HepG2 (cell line): Measurements from ENCODE around the gene RNF123. TPM values are rescaled to one million over a fixed set of nuclear protein-coding genes. Genes with fewer than 3 reads are reported as not detected.

ENCODE experiments used
- CEBPB ChIP-seq: IDR thresholded peaks from 2 replicates; pipeline ENCODE4 v1.6.1; 2011; ENCODE audit warnings: low read depth, low read length, improper control_type of control experiment, borderline replicate concordance
- CHCHD3 ChIP-seq: sonication (generic); formaldehyde crosslinking; IDR thresholded peaks from 2 replicates; pipeline ENCODE4 v1.8.0; 2022; ENCODE audit warnings: mild to moderate bottlenecking, missing genetic modification reagents, moderate library complexity
- FOXA1 ChIP-seq, 2 experiments: fragments of 450-650 bp in 1 of 2; sonication (generic) in 1 of 2; formaldehyde crosslinking in 1 of 2; IDR thresholded peaks; 2 replicates each; pipeline versions ENCODE4 v1.4.0 to v1.6.1; 2016 to 2020; ENCODE audit warnings: missing genetic modification reagents in 1 of 2
- FOXK1 ChIP-seq: sonication (generic); formaldehyde crosslinking; IDR thresholded peaks from 2 replicates; pipeline ENCODE4 v1.4.0; 2020; ENCODE audit warnings: low read depth, missing genetic modification reagents, borderline replicate concordance
- MIER2 ChIP-seq: IDR thresholded peaks from 2 replicates; pipeline ENCODE4 v1.6.1; 2016; ENCODE audit warnings: missing biosample characterization, missing genetic modification reagents
- POLR2G ChIP-seq: fragments of 200-400 bp; formaldehyde crosslinking; IDR thresholded peaks from 2 replicates; pipeline ENCODE4 v1.6.1; 2018; ENCODE audit warnings: mild to moderate bottlenecking, low read depth, low read length, moderate library complexity
- RAD51 ChIP-seq: fragments of 450-650 bp; IDR thresholded peaks from 2 replicates; pipeline ENCODE4 v1.6.1; 2016; ENCODE audit warnings: borderline replicate concordance
- SNAPC2 ChIP-seq: sonication (generic); formaldehyde crosslinking; IDR thresholded peaks from 2 replicates; pipeline ENCODE4 v1.8.1; 2022; ENCODE audit warnings: mild to moderate bottlenecking, missing genetic modification reagents
- STAT5B ChIP-seq: sonication (generic); formaldehyde crosslinking; IDR thresholded peaks from 2 replicates; pipeline ENCODE4 v1.4.0; 2020; ENCODE audit warnings: missing genetic modification reagents
- THAP9 ChIP-seq: sonication (generic); formaldehyde crosslinking; IDR thresholded peaks from 2 replicates; pipeline ENCODE4; 2020; ENCODE audit warnings: missing genetic modification reagents, mild to moderate bottlenecking, borderline replicate concordance
- THRA ChIP-seq: sonication (generic); formaldehyde crosslinking; IDR thresholded peaks from 2 replicates; pipeline ENCODE4 v1.4.0; 2020; ENCODE audit warnings: missing genetic modification reagents, borderline replicate concordance
- USF2 ChIP-seq, 2 experiments: sonication (generic) in 1 of 2; formaldehyde crosslinking in 1 of 2; IDR thresholded peaks; 2 replicates each; pipeline versions ENCODE4 v1.5.1 to v1.6.1; 2011 to 2020; ENCODE audit warnings: borderline replicate concordance in 1 of 2, low read depth in 1 of 2, low read length in 1 of 2, mild to moderate bottlenecking in 1 of 2, missing genetic modification reagents in 1 of 2, moderate library complexity in 1 of 2
- ZFP36 ChIP-seq: fragments of 150-350 bp; IDR thresholded peaks from 2 replicates; pipeline ENCODE4 v1.6.1; 2018; ENCODE audit warnings: borderline replicate concordance, low read length, low read depth; ENCODE audit not compliant: partially characterized antibody
- ZGPAT ChIP-seq: IDR thresholded peaks from 2 replicates; pipeline ENCODE4 v1.6.1; 2016; ENCODE audit warnings: mild to moderate bottlenecking
- ZMAT5 ChIP-seq: sonication (generic); formaldehyde crosslinking; IDR thresholded peaks from 2 replicates; pipeline ENCODE4 v1.5.0; 2020; ENCODE audit warnings: mild to moderate bottlenecking, low read depth, missing genetic modification reagents, borderline replicate concordance
- ZNF234 ChIP-seq: sonication (generic); formaldehyde crosslinking; conservative IDR thresholded peaks from 2 replicates; pipeline ENCODE4 v1.5.1; 2020; ENCODE audit warnings: mild to moderate bottlenecking, missing genetic modification reagents
- ZNF678 ChIP-seq: sonication (generic); formaldehyde crosslinking; IDR thresholded peaks from 2 replicates; pipeline ENCODE4 v1.4.0; 2020; ENCODE audit warnings: mild to moderate bottlenecking, missing genetic modification reagents
- ZSCAN22 ChIP-seq: sonication (generic); formaldehyde crosslinking; IDR thresholded peaks from 2 replicates; pipeline ENCODE4 v1.4.0; 2020; ENCODE audit warnings: mild to moderate bottlenecking, missing genetic modification reagents
- ZSCAN25 ChIP-seq: sonication (generic); formaldehyde crosslinking; IDR thresholded peaks from 2 replicates; pipeline ENCODE4 v1.8.0; 2022; ENCODE audit warnings: mild to moderate bottlenecking, missing genetic modification reagents
- polyA plus RNA-seq, 8 experiments: library from polyadenylated mRNA; depleted of rRNA in 3 of 8; stranded (reverse) in 7 of 8; unstranded in 1 of 8; fragments of >200 nt; fragmentation: Illumina TruSeq in 4 of 8; extraction: Trizol in 4 of 8; gene quantifications; 2 replicates each; pipeline versions ENCODE4 v1.2.1 to v1.2.3, GENCODE V29; 2011 to 2016; ENCODE audit warnings: low read depth in 4 of 8, missing spikeins in 1 of 8, mixed read lengths in 1 of 8; ENCODE audit not compliant: insufficient read depth in 1 of 8
- total RNA-seq, 5 experiments: library from RNA; depleted of rRNA; stranded (reverse); fragments of >200 nt; fragmentation: Illumina TruSeq; extraction: Trizol; gene quantifications; 2 replicates each; pipeline ENCODE4 v1.2.3, GENCODE V29; 2016; ENCODE audit warnings: low read depth in 1 of 5

Gene RNF123
- total and polyA plus RNA-seq, 2 of the 13 experiments (the other 11 are each of a cell fraction or from before 2014, with no cell fraction given): 29.9 to 82.2 TPM

GRCh38 chr3:49723628-49724551 is 34.5 kb downstream of the RNF123 start, which contains the start of gene GMPPB (continued):
- no peak for TF ChIP-seq USF2 (IDR thresholded peaks at IDR 0.05; ENCODE audit: low read depth, low read length)
- TF ChIP-seq USF2 (CRISPR knock-in tag; IDR thresholded peaks at IDR 0.05; ENCODE audit: borderline replicate concordance): no peak
- no peak for TF ChIP-seq SNAPC2 (CRISPR knock-in tag)
- peak; percentile 16; the same call in 1 of the 2 replicates for TF ChIP-seq THRA
- no peak for TF ChIP-seq ZSCAN25 (CRISPR knock-in tag)
- no peak for TF ChIP-seq FOXA1 (IDR thresholded peaks at IDR 0.05)
- no peak for TF ChIP-seq FOXA1 (CRISPR knock-in tag; IDR thresholded peaks at IDR 0.05)
- no peak for TF ChIP-seq ZSCAN22 (CRISPR knock-in tag)
- no peak for TF ChIP-seq RAD51
- TF ChIP-seq CEBPB: no peak
- TF ChIP-seq CHCHD3 (CRISPR knock-in tag): 0 out of 2 replicates have a peak, but pooled peaks have one; percentile 81
- TF ChIP-seq ZFP36: no peak
- 0 out of 2 replicates have a peak, but pooled peaks have one; percentile 53 for TF ChIP-seq MIER2 (CRISPR knock-in tag)
- 0 out of 2 replicates have a peak, but pooled peaks have one; percentile 59 for TF ChIP-seq FOXK1 (CRISPR knock-in tag)
- peak; percentile 72; the same call in 1 of the 2 replicates for TF ChIP-seq THAP9 (CRISPR knock-in tag)
- TF ChIP-seq POLR2G: peak; percentile 77; the same call in 1 of the 2 replicates
- no peak for TF ChIP-seq ZNF678 (CRISPR knock-in tag)
- peak; percentile 64; the same call in 1 of the 2 replicates for TF ChIP-seq ZGPAT
- 0 out of 2 replicates have a peak, but pooled peaks have one; percentile 34 for TF ChIP-seq STAT5B (CRISPR knock-in tag)
- TF ChIP-seq ZMAT5 (CRISPR knock-in tag): no peak
- TF ChIP-seq ZNF234 (CRISPR knock-in tag): no peak
